Left kidney (tissue), 8 donors: ENCODE results near the gene PRKAR2A. TPM values are rescaled to one million over a fixed set of nuclear protein-coding genes. Genes with fewer than 3 reads are reported as not detected.

Experiments
- DNase-seq: peaks from one replicate; pipeline ENCODE4 v3.0.0-alpha.2; 2013
- long read RNA-seq, 8 donors: transcript quantifications; one replicate each; lab custom pipeline, GENCODE V29; 2026
- polyA plus RNA-seq: library from polyadenylated mRNA; unstranded; fragments of 120-200 nt; gene quantifications from one replicate; pipeline ENCODE4 v1.2.1, GENCODE V29; 2013; ENCODE audit not compliant: insufficient read length

PRKAR2A gene
- 47.8 TPM for polyA plus RNA-seq
- long read RNA-seq, donor 1, full-length matches to known transcripts: 11 of 52 reads
- long read RNA-seq, donor 1, partial matches to known transcripts: 7 of 52 reads
- long read RNA-seq, donor 1, other reads (novel, unspliced or antisense): 34 of 52 reads
- long read RNA-seq, donor 2, full-length matches to known transcripts: 2 of 2 reads
- long read RNA-seq, donor 2, partial matches to known transcripts: 0 of 2 reads
- long read RNA-seq, donor 2, other reads (novel, unspliced or antisense): 0 of 2 reads
- long read RNA-seq, donor 3, full-length matches to known transcripts: 5 of 5 reads
- long read RNA-seq, donor 3, partial matches to known transcripts: 0 of 5 reads
- long read RNA-seq, donor 3, other reads (novel, unspliced or antisense): 0 of 5 reads
- long read RNA-seq, donor 4, full-length matches to known transcripts: 1 of 1 reads
- long read RNA-seq, donor 4, partial matches to known transcripts: 0 of 1 reads
- long read RNA-seq, donor 4, other reads (novel, unspliced or antisense): 0 of 1 reads
- long read RNA-seq, donor 5, full-length matches to known transcripts: 5 of 5 reads
- long read RNA-seq, donor 5, partial matches to known transcripts: 0 of 5 reads
- long read RNA-seq, donor 5, other reads (novel, unspliced or antisense): 0 of 5 reads
- long read RNA-seq, donor 6, full-length matches to known transcripts: 4 of 27 reads
- long read RNA-seq, donor 6, partial matches to known transcripts: 23 of 27 reads
- long read RNA-seq, donor 6, other reads (novel, unspliced or antisense): 0 of 27 reads
- long read RNA-seq, donor 7, full-length matches to known transcripts: 7 of 7 reads
- long read RNA-seq, donor 7, partial matches to known transcripts: 0 of 7 reads
- long read RNA-seq, donor 7, other reads (novel, unspliced or antisense): 0 of 7 reads
- long read RNA-seq, donor 8, full-length matches to known transcripts: 2 of 2 reads
- long read RNA-seq, donor 8, partial matches to known transcripts: 0 of 2 reads
- long read RNA-seq, donor 8, other reads (novel, unspliced or antisense): 0 of 2 reads

GRCh38 chr3:48847504-48848423 lies at the start of gene PRKAR2A:
Gene PRKAR2A (minus strand): TSS chr3:48847874. CDS start chr3:48847596, 278 bp downstream.
- DNase-seq: peak; percentile 90

- no peak for DNase-seq
These were observed 49.3 kb upstream of the PRKAR2A start for GRCh38 chr3:48896936-48897335.

GRCh38 chr3:48894516-48894915 lies 46.8 kb upstream of the PRKAR2A start:
- DNase-seq: no peak

GRCh38 chr3:48891606-48892005 lies 43.9 kb upstream of the PRKAR2A start:
- DNase-seq: no peak

- no peak for DNase-seq
These were observed 38.1 kb upstream of the PRKAR2A start for GRCh38 chr3:48885753-48886152.

- no peak for DNase-seq
These were observed 34.0 kb upstream of the PRKAR2A start for GRCh38 chr3:48881652-48882114.

- DNase-seq: no peak
These were observed 33.3 kb upstream of the PRKAR2A start for GRCh38 chr3:48881006-48881405.

GRCh38 chr3:48879994-48880377 lies 32.3 kb upstream of the PRKAR2A start:
- no peak for DNase-seq

GRCh38 chr3:48879307-48879993 lies 31.8 kb upstream of the PRKAR2A start:
- DNase-seq: no peak

- no peak for DNase-seq
These were observed 30.0 kb upstream of the PRKAR2A start for GRCh38 chr3:48877671-48878070.

GRCh38 chr3:48863122-48863521 lies 15.4 kb upstream of the PRKAR2A start:
- DNase-seq: no peak

GRCh38 chr3:48859206-48859605 lies 11.5 kb upstream of the PRKAR2A start:
- DNase-seq: no peak

- no peak for DNase-seq
These were observed 11.0 kb upstream of the PRKAR2A start for GRCh38 chr3:48858709-48859108.

- no peak for DNase-seq
These were observed 10.0 kb upstream of the PRKAR2A start for GRCh38 chr3:48857641-48858040.

GRCh38 chr3:48856469-48856868 lies 8.8 kb upstream of the PRKAR2A start:
- DNase-seq: no peak

- DNase-seq: no peak
These were observed 8.2 kb upstream of the PRKAR2A start for GRCh38 chr3:48855681-48856447.

- no peak for DNase-seq
These were observed 4.5 kb upstream of the PRKAR2A start for GRCh38 chr3:48852151-48852550.

- no peak for DNase-seq
These were observed 3.7 kb upstream of the PRKAR2A start for GRCh38 chr3:48851407-48851806.

GRCh38 chr3:48848816-48849515 lies 1.3 kb upstream of the PRKAR2A start:
- no peak for DNase-seq
